Erythroblast (primary cell): ENCODE data around the gene HOXA3.

Experiments
- GATA1 ChIP-seq: IDR thresholded peaks from 2 replicates; pipeline ENCODE4 v1.6.1; 2011; ENCODE audit warnings: low read depth, mild to moderate bottlenecking, control low read depth, low read length, moderate library complexity
- POLR2A ChIP-seq: IDR thresholded peaks from 2 replicates; pipeline ENCODE4 v1.6.1; 2011; ENCODE audit warnings: mild to moderate bottlenecking, low read length

DNA sequence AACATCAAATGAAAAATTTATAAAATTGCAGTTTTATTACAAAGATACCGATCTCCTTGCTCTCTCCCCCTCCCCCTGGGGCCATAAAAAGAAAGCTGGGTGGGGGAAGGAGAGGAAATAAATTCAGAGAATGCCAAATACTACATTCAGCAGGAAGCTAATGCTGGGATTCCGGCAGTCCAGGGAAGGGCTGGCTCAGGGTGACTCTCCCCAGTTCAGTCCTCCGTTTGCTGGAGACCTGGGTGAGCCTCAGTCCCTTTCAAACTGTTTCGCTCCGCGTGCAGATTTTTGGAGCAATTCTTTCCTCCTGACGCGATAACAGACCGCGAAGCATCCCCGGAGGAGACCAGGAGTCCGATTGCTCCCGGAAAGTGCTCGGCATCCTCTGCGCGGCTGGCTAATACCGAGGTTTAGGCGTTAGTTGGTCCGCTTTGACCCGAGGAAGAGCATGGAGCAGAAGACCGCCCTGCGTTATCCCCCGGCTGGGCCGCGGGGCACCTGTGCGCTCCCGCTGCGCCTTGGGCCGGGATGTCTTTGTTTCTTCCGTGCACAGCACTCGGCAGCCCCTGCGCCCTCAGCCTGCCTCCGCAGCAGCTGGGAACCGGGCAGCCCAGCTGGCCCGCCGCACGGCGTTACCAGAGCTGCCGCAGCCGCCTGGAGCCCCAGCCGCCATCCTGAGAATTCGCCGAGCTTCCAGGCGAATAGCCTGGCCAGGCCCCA lies 46.0 kb downstream of the HOXA3 start:
- TF ChIP-seq POLR2A = no peak
- TF ChIP-seq GATA1 = no peak
